ENCODE results near the gene GHRH.

- TF ChIP-seq CTCF (IDR thresholded peaks at IDR 0.05; ENCODE audit: borderline replicate concordance, extremely low read depth, low read length, poor library complexity, severe bottlenecking) (no peak), EZH2 (IDR thresholded peaks at IDR 0.05; ENCODE audit: borderline replicate concordance, low read depth, low read length, severe bottlenecking) (no peak)
These were observed 2.6 kb downstream of the GHRH start for GRCh38 chr20:37259031-37259430.

Measured in DND-41 (cell line).